NB4 (cell line): ENCODE measurements around the gene KAT6B.

Experiments used
- CTCF ChIP-seq: IDR thresholded peaks from one replicate; pipeline ENCODE4 v1.5.1; 2012; ENCODE audit warnings: low read depth, low read length
- MAX ChIP-seq: IDR thresholded peaks from 2 replicates; pipeline ENCODE4 v1.6.1; 2011; ENCODE audit warnings: low read depth, low read length
- MYC ChIP-seq: IDR thresholded peaks from 2 replicates; pipeline ENCODE4 v1.6.1; 2011; ENCODE audit warnings: low read depth, low read length
- POLR2A ChIP-seq: IDR thresholded peaks from 2 replicates; pipeline ENCODE4 v1.6.1; 2011; ENCODE audit warnings: mild to moderate bottlenecking; ENCODE audit not compliant: insufficient read length; ENCODE audit errors: extremely low read depth

- TF ChIP-seq CTCF: no peak
- no peak for TF ChIP-seq POLR2A
- TF ChIP-seq MAX: no peak
- no peak for TF ChIP-seq MYC
Observed at GRCh38 chr10:74896788-74897527, 70.6 kb downstream of the KAT6B start.
